ENCODE results near the gene ZNF718.

DNA sequence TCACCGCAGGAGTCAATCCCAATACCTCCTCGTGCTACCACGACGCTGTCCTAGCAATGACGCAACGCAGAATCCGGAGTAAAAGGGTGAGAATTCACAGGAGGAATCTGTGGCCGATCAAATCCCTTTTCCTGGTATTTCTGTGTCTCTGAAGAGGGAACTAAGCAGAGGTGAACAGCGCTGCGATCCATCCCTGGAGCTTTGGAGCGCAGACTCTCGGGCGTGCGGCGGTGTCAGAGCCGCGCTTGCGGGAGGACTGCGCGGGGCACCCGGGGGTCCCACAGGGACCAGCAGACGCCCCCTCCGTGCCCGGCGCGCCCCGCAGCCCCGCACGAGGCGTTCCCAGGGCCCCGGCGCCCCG is 17.2 kb upstream of the ZNF718 start:
- TF ChIP-seq, protein P1, sequence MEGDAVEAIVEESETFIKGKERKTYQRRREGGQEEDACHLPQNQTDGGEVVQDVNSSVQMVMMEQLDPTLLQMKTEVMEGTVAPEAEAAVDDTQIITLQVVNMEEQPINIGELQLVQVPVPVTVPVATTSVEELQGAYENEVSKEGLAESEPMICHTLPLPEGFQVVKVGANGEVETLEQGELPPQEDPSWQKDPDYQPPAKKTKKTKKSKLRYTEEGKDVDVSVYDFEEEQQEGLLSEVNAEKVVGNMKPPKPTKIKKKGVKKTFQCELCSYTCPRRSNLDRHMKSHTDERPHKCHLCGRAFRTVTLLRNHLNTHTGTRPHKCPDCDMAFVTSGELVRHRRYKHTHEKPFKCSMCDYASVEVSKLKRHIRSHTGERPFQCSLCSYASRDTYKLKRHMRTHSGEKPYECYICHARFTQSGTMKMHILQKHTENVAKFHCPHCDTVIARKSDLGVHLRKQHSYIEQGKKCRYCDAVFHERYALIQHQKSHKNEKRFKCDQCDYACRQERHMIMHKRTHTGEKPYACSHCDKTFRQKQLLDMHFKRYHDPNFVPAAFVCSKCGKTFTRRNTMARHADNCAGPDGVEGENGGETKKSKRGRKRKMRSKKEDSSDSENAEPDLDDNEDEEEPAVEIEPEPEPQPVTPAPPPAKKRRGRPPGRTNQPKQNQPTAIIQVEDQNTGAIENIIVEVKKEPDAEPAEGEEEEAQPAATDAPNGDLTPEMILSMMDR (IDR thresholded peaks at IDR 0.05): no peak
- TF ChIP-seq POLR2A (IDR thresholded peaks at IDR 0.05): no peak
